C4-2B (cell line): ENCODE measurements around the gene POLR2A.

Experiments
- CTCF ChIP-seq: fragments of 450-650 bp; conservative IDR thresholded peaks from 2 replicates; pipeline ENCODE4 v1.5.1; 2017; ENCODE audit warnings: mild to moderate bottlenecking
- ZFX ChIP-seq: fragments of 450-650 bp; IDR thresholded peaks from 2 replicates; pipeline ENCODE4 v1.6.1; 2017

GRCh38 chr17:7460850-7461660 is 23.1 kb upstream of the POLR2A start:
- TF ChIP-seq CTCF = no peak
- TF ChIP-seq ZFX = no peak
